Measurements from ENCODE around the gene TCF7L2. TPM values are rescaled to one million over a fixed set of nuclear protein-coding genes. Genes with fewer than 3 reads are reported as not detected.

Gene TCF7L2
- polyA plus RNA-seq, 3 donors, result 2.1 to 23.5 (median 6.1) TPM

DNA sequence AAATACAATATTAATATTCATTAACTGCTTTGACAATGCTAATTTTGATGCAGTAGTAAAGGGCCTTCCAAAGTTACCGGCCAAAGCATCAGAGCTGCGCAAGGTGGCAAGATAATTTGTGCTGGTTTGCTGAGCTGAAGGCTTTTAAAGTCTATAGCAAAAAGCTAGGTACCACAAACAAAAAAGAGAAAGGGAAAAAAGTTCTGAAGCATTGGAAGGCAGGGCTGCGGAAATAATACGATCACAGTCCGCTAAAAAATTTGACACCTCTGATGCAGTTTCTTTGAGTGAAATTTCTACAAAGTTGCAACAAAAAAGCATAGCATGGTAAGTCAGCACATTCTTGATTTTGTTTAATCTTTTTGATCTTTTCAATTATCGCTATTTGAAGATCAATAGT is 175.6 kb downstream of the TCF7L2 start:
- H3K4me1 Mint-ChIP-seq, result peaks cover 20% of the 10 kb centered on the region
- no peak overlapping the region for H2AFZ ChIP-seq (ENCODE audit: insufficient read depth, low read depth, low read length, poor library complexity, severe bottlenecking)
- no peak overlapping the region for H3K9ac ChIP-seq (ENCODE audit: insufficient read depth, low read length, poor library complexity, severe bottlenecking)
- peaks cover 17 to 46% (median 41%) of the 10 kb centered on the region in 3 donors for H3K27me3 Mint-ChIP-seq (ENCODE audit: low read depth in 3 of 3)
- peaks cover 7 to 19% of the 10 kb centered on the region in 2 donors for H3K4me1 ChIP-seq (ENCODE audit: control insufficient read depth in 1 of 2, insufficient read depth in 2 of 2, low read length in 2 of 2)
- H3K36me3 Mint-ChIP-seq, result peaks cover 16 to 24% of the 10 kb centered on the region in 2 donors
- WGBS (ENCODE audit: insufficient coverage), result 100% methylated on average over 2 of the region's 6 CpGs
- peaks cover 17 to 20% of the 10 kb centered on the region in 2 donors for H3K27me3 ChIP-seq (ENCODE audit: control insufficient read depth in 2 of 2, insufficient read depth in 2 of 2, low read length in 2 of 2)
- no peak overlapping the region for H3K27ac Mint-ChIP-seq
- no peak overlapping the region for H3K27ac ChIP-seq (ENCODE audit: low read depth in 1 of 2, low read length in 2 of 2)
- H3K4me2 ChIP-seq (replicated peaks; ENCODE audit: extremely low read depth, low read length, poor library complexity, severe bottlenecking), result no peak overlapping the region
- TF ChIP-seq, protein P1, sequence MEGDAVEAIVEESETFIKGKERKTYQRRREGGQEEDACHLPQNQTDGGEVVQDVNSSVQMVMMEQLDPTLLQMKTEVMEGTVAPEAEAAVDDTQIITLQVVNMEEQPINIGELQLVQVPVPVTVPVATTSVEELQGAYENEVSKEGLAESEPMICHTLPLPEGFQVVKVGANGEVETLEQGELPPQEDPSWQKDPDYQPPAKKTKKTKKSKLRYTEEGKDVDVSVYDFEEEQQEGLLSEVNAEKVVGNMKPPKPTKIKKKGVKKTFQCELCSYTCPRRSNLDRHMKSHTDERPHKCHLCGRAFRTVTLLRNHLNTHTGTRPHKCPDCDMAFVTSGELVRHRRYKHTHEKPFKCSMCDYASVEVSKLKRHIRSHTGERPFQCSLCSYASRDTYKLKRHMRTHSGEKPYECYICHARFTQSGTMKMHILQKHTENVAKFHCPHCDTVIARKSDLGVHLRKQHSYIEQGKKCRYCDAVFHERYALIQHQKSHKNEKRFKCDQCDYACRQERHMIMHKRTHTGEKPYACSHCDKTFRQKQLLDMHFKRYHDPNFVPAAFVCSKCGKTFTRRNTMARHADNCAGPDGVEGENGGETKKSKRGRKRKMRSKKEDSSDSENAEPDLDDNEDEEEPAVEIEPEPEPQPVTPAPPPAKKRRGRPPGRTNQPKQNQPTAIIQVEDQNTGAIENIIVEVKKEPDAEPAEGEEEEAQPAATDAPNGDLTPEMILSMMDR (IDR thresholded peaks at IDR 0.05), result no peak
- H3K36me3 ChIP-seq (replicated peaks in 1 of 2; ENCODE audit: control insufficient read depth in 1 of 2, insufficient read depth in 2 of 2, low read length in 2 of 2), result no peaks in the 10 kb centered on the region
- H3K9me3 Mint-ChIP-seq, result peaks cover 0 to 2% (median 0%) of the 10 kb centered on the region in 7 donors
- no peak overlapping the region for H3K4me3 Mint-ChIP-seq
- no peaks in the 10 kb centered on the region for H3K79me2 ChIP-seq (ENCODE audit: insufficient read depth, low read length)
- no peaks in the 10 kb centered on the region for H3K9me3 ChIP-seq (replicated peaks in 1 of 2; ENCODE audit: control insufficient read depth in 1 of 2, insufficient read depth in 1 of 2, low read length in 2 of 2)
- no peak for DNase-seq
- no peak overlapping the region for H3K4me3 ChIP-seq (replicated peaks in 1 of 3; ENCODE audit: low read depth in 2 of 3, low read length in 3 of 3)
- intact Hi-C loops (cut with micrococcal nuclease), result loop anchor here (5.0 to 10.0 kb wide), 3 partner anchors 401 to 561 kb away; no protein-coding TSS in a partner anchor
- peaks cover 98% of the 10 kb centered on the region for H4K20me1 ChIP-seq (ENCODE audit: insufficient read depth, low read length)

DNA sequence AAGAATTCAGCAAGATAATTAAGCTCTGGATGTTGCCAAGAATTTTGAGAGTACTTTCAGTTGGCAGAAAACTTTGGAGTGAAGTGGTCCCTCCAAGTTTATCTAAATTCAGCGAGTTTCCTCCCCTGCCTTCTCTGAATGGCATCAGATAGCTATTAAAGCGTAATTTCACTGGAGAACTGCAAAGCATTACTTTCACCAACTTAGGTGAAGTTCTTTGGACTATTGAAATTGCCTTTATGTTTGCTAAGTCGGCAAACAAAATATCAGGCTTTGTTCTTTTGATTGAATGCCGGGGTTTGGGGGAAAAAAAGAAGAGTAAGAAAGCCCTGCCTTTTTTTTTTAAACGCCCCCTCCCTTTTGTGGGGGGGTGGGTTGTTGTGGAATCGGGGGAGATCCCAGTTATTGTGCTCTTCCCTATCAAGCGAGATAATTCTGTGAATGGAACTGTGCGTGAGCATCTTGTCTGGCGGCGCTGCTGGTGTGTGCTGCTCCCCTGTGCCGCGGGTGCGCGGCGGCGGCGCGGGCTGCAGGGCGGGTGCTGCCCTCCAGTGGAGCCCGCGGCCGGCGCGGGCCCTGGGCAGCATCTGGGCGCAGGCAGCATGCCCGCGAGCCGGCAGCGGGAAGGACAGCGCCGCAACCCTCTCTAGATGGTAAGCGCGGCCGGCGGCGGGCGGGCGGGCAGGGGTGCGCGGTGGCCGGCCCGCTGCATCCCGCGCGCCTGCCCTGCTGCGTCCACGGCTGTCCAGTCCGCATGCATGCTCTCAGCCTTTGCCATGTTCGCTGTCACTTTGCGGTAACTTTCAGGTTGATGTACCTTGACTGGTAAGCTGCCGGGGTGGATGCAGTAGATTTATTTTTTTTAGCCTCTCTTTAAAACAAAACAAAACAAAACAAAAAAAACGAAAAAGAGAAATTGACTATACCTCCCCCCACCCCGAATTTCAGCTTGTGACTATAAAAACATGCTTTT is 176.5 kb downstream of the TCF7L2 start:
- H3K79me2 ChIP-seq (ENCODE audit: insufficient read depth, low read length), result no peaks in the 10 kb centered on the region

More for the DNA sequence above, 176.5 kb downstream of the TCF7L2 start:
- Histone ChIP-seq H2AFZ (ENCODE audit: insufficient read depth, low read depth, low read length, poor library complexity, severe bottlenecking) (no peak overlapping the region), H3K9me3 (replicated peaks in 1 of 2; ENCODE audit: control insufficient read depth in 1 of 2, insufficient read depth in 1 of 2, low read length in 2 of 2) (no peaks in the 10 kb centered on the region), H3K36me3 (replicated peaks in 1 of 2; ENCODE audit: control insufficient read depth in 1 of 2, insufficient read depth in 2 of 2, low read length in 2 of 2) (no peaks in the 10 kb centered on the region), H3K4me2 (replicated peaks; ENCODE audit: extremely low read depth, low read length, poor library complexity, severe bottlenecking) (peak overlapping the region; percentile 54), H3K9ac (ENCODE audit: insufficient read depth, low read length, poor library complexity, severe bottlenecking) (no peak overlapping the region), H3K4me3 (replicated peaks in 1 of 3; ENCODE audit: low read depth in 2 of 3, low read length in 3 of 3) (peak overlapping the region in 1 of 3 experiments; percentile 31), H4K20me1 (ENCODE audit: insufficient read depth, low read length) (peaks cover 96% of the 10 kb centered on the region), H3K27ac (ENCODE audit: low read depth in 1 of 2, low read length in 2 of 2) (no peak overlapping the region), H3K4me1 (ENCODE audit: control insufficient read depth in 1 of 2, insufficient read depth in 2 of 2, low read length in 2 of 2) (peaks cover 5 to 20% of the 10 kb centered on the region in 2 donors), H3K27me3 (ENCODE audit: control insufficient read depth in 2 of 2, insufficient read depth in 2 of 2, low read length in 2 of 2) (peaks cover 17 to 20% of the 10 kb centered on the region in 2 donors)
- DNase-seq, result peak; percentile 49 to 74 (median 60)
- peaks cover 17% of the 10 kb centered on the region for H3K4me1 Mint-ChIP-seq
- peaks cover 16 to 24% of the 10 kb centered on the region in 2 donors for H3K36me3 Mint-ChIP-seq
- H3K27me3 Mint-ChIP-seq (ENCODE audit: low read depth in 3 of 3), result peaks cover 17 to 50% (median 44%) of the 10 kb centered on the region in 3 donors
- peak overlapping the region; percentile 45 to 83 for H3K4me3 Mint-ChIP-seq
- 3% methylated on average over 29 of the region's 53 CpGs for WGBS (ENCODE audit: insufficient coverage)
- peak overlapping the region in 2 of 7 donors; percentile 6 to 55 for H3K27ac Mint-ChIP-seq
- TF ChIP-seq, protein P1 (IDR thresholded peaks at IDR 0.05), result peak; percentile 84
- peaks cover 0 to 2% (median 0%) of the 10 kb centered on the region in 7 donors for H3K9me3 Mint-ChIP-seq
- intact Hi-C loops (cut with micrococcal nuclease), result loop anchor here (5.0 to 10.0 kb wide), 3 partner anchors 402 to 562 kb away; no protein-coding TSS in a partner anchor
